Putamen (tissue), 1 donor: ENCODE results near the gene EIF1AD.
"Not testable (repeated sequence)": the region's sequence is repeated elsewhere in the genome, so short reads cannot be mapped to it uniquely, and the experiment has no call there.

Experiments
- DNase-seq: peaks from one replicate; pipeline ENCODE4 v3.0.0-alpha.2; 2016; ENCODE audit warnings: low spot score

EIF1AD gene, protein sequence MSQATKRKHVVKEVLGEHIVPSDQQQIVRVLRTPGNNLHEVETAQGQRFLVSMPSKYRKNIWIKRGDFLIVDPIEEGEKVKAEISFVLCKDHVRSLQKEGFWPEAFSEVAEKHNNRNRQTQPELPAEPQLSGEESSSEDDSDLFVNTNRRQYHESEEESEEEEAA

DNA sequence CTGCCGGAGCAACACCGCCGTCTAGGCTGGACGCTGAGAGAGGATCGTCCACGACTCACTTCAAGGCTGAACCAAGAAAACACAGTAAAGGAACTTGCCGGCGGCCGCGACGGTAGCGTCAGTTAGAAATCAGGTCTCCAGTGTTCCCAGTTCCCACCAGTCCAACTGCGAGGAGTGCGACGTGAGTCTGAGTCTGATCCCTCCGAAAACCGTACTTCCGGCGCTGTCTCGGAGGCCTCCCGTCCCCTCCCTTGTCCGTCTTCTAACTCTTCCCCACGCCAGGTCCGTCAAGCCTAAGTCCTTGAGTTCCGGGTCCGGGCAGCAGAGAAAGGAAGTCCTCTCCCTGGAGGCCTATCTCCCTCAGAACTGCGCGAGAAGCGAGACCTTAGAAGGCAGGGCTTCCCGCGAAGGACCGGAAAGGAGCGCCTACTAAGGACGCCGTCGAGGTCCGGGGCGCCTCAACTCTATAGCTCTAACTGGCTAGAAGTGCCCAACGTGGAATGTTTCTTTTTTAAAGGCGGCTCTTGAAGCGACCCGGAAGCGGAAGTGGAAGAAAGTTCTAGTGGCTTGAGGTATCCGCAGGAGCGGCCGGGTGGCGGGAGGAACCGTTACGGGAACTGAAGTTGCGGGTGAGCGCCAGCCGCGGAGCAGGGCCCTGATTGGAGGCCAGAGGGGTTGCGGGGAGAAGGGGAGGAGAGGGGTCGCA is at the start of gene EIF1AD, which contains the start of gene BANF1:
TSS of gene EIF1AD (minus strand) at position 216 of the 706 bp plus-strand sequence. CDS start 1,768 bp downstream, outside the sequence.
TSS of gene BANF1 (plus strand) at position 562 of the 706 bp plus-strand sequence. CDS start 748 bp downstream, outside the sequence.
- peak; percentile 97 for DNase-seq

DNA sequence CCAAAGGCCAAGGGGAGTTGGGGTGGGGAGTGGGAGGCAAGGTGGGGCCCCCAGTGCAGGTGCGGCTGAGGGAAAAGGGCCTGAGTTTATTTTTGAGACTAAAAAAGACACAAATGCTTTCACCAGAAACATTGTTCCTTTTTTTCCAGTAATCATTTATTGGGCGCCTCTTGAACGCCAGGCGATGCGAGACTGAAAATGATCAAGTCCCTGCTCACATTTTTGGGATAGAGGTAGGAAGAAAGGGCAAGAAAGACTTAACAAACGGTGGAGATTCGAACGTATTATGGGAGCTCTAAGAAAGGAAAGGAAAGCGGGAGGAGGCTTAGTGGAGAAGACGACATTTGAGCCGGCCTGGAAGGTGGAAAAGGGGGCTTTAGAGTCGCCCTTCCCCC is 49.4 kb upstream of the EIF1AD start:
- no peak for DNase-seq

DNA sequence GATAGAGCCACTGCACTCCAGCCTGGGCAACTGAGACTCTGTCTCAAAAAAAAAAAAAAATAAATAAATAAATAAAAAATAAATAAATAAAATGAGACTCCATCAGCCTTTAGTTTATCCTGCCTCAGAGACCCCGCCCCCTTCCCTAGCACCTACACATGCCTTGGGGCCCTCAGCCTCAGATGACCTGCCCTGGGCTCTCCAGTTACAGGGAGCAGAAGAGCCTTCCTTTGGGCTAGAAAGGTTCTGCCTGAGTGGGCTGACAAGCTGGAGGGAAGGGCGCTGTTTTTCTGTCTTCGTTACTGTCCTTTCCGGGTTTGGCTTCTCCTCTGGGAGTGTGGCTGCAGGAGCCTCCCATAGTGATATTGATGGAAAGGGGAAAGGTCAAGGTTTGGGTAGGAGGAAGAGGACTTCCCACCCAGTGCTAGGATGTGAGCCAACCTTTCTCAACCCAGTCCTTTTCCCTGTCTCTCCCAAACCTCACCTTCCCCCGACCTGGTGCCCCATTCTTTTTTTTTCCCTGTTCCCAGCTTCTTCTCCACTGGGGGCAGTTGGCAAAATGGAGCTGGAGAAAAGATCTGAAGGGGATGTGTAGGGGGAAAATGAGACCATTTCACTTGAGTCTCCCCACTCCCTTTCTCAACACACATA is 48.7 kb upstream of the EIF1AD start:
- DNase-seq, result no peak

DNA sequence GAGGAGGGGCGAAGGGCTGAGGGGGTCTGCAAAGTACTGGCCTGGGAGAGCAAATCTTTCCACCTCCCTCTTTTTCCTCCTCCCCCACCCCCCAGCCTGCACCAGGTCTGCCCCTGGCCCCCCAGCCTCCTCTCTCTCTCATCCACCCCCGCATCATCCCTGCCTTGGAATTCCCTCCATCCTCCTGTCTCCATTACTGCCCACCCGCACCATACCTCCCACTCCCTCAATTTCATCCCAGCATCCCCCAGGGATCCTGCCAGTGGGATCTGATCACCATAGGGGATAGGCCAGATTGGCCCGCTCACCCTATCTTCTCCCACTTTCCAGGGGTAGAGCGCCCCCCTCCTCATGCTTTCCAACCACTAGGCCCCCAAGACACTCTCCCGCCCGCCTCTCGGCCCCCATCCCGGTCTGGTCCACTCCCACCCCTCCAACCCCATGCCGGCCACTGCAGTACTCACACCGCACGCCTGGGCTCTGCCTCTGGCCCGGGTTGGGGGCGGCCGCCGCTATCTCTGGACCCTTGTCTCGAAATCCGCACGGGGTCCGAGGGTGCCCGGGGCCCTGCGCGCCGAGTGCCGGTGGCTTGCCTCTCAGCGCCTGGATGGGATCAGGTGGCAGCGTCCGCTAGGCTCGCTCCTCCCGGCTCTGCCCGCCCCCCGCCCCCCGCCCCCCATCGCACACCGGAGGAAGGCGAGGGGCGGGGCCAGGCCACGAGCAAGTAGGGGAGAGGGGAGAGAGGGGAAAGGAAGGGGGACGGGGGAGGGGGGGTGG is 46.8 kb upstream of the EIF1AD start, which contains the start of gene GAL3ST3:
TSS of gene GAL3ST3 (minus strand) at position 615 of the 777 bp plus-strand sequence. CDS start 3,746 bp downstream, outside the sequence.
- no peak for DNase-seq

DNA sequence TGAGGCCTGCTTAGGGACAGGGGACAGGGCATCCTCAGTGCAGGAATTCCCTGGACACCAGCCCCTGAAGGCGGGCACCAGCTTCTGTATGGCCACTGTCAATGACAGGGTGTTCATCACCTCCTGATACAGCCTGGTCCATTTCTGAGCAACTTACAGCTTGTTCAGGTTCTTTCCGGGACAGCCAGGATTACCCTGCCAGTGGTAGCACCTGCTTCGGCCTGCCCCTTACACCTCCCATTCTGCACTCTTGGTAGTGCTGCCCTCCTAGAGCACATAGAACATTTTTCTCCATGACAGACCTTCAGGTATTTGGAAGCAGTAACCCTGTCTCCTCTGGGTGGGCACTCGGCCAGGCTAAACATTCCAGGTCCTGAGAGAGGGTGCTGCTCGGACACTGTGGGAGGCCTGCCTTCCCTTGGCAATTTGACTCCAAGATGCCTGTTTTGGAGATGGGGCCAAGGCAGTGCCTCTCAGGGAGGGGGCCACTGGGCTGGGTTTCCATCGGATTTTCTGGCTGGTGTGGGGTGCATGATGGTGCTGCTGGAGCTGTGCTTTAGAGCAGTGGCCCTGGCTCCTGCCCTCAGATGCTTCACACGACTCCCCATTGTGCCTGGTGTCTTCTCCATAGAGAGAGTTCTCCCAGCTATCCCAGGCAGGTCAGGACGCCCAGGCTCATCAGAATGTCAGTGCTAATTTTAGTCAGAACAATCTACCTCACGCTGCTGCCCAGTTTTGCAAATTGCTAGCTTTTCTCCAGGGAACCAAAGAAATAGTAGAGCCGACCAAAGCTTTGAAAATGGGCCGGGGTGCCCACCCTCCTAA is 45.8 kb upstream of the EIF1AD start:
- no peak for DNase-seq

DNA sequence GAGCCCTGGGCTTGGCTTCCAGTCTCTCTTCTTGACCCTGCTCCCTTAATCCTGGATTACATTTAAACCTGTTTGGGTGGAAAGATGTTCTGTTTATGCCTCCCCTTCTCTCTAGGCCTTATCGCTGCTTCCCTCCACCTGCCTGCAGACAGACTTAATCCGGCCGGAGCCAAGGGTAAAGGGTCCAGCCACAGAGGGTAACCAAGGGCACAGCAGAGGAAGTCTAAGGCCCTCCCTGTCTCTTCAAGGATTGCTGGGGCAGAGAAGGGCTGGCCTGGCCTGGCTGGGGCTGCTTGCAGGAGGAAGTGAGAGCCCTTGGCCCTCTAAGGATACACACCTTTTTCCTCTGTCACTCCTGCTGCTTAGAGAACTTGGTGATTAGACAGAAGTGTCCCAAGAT is 44.9 kb upstream of the EIF1AD start:
- DNase-seq, result no peak

DNA sequence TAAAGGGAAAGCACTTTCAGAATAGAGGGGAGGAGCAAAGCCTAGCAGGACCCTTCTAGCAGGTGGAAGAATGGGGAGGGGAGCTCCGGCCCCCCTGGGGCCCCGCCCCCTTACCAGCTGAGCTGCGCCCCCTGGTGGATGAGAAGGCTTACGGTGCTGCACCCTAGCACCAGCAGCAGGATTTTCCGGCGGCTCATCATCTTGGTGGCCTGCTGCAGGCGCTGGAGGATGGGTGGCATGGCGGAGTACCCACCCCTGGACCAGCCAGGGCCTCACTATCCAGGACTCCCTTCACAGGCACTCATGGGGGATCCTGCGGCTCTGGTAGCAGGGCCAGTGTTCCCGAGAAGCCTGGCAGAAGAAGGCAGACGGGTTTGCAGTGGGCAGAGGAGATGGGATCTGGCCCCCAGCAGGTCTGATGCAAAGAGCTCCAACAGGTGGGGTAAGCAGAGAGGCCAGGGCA is 43.3 kb upstream of the EIF1AD start:
- DNase-seq, result peak; percentile 71

DNA sequence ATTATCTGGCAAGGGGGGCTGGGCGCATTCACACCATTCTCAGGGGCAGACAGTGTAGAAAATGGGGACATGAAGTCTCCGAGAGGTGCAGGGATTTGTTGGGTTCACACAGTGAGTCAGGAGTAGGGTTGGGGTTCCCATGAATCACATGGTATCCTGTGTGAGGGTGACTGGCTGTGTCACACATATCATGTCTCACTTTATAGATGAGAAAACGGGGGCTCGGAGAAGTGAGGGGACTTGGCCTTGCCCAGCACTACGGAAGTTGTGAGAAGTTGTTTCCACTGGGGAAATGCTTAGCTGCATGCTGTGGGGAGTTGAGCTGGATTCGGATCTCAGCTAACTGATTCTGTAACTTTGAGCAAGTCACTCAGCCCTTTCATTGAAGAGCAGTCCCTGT is 42.8 kb upstream of the EIF1AD start:
- no peak for DNase-seq

DNA sequence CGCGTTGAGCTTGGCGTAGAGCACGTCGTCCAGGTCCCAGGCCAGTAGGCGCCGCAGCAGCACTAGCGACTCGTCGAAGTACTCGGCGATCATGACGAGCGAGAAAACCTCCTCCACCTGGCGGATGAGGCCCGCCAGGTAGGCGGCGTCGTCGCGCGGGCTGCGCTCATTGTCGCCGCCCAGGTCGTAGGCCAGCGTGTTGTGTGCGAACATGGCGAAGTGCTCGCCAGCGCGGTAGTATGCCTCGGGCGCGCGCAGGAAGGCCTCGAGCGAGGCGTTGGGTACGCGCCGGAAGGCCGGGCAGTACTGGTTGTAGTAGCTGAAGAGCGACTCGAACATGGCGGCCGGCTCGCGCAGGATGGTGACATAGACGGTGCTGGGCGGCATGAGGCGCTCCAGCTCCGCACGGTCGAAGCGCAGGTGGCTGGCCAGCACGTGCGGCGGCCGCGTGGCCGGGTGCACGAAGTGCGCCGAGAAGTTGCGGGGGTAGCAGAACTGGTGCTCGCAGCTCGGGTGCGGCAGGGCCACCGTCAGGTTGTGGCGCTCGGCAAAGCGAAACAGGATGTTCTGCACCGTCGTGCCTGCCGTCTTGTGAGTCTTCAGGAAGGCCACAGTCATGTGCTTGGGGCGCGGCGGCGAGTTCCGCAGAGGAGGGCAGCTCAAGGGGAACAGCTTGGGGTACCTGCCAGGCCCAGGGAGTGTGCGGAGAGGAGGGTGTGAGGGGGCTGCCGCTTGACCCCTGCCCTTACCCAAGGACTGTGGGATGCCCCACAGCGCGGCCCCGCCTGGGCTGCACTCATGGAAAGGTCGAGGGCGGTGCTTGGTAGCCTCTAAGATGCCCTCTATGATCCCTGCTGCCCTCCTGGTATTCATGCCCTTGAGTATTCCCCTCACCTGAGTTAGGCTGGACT is 41.3 kb upstream of the EIF1AD start:
- DNase-seq, result no peak

DNA sequence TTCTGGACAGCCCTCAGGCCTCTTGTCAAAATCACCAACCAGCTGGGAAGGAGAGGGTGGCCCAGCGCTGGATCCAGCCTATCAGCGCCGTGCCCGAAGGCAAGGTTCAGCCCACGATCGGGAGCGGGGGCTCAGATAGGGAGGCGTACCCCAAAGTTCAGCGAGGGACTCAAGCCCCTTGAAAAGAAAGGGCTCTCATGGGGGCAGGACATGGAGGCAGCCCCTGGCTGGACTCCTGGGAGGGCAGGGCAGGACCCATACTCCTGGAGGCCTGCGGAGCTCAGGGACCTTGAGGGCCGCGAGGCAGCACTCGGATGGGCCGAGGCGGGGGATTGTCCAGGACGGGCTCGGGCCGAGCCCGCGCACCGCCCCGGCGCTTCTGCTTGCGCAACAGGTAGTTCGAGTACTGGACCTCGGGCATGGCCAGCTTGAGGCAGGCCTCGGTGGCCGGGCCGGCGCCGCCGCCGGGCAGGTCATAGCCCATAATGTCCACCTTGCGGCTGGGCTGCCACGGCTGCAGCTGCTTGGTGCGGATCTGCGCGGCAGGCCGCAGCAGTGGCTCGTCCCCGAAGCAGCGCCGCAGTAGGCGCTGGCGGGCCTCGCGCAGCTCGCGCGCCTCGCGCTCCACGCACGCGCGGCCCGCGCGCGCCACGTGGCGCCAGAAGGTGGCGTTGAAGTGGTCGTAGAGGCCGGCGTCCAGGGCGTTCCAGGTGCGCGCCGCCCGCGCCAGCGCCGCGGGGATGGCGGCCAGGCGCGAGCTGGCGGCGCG is 40.5 kb upstream of the EIF1AD start:
- no peak for DNase-seq

DNA sequence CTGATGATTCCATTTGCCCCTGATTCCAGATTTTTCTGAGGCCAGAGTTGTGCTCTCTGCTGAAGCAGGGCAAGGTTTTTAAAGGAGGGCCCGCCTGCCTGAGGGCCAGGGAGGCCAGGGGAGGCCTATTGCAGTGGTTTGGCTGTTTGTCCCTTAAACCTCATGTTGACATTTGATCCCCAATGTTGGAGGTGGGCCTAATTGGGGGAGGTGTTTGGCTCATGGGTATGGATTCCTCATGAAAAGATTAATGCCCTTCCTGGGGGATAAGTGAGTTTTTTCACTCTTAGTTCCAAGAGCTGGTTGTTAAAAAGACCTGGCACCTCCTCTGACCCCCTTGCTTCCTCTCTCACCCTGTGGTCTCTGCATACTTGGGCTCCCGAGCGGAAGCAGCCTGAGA is 37.8 kb upstream of the EIF1AD start:
- no peak for DNase-seq

DNA sequence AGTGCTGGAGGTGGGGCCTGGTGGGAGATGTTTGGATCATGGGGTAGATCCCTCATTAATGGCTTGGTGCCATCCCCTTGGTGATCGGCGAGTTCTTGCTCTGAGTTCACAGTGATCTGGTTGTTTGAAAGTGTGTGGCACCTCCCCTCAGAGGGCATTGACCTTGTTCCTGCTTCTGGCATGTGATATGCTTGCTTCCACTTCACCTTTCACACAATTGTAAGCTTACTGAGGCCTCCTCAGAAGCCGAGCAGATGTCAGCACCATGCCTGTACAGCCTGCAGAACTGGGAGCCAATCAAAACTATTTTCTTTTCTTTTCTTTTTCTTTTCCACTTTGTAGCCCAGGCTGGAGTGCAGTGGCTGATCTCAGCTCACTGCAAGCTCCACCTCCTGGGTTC is 35.4 kb upstream of the EIF1AD start:
- no peak for DNase-seq

DNA sequence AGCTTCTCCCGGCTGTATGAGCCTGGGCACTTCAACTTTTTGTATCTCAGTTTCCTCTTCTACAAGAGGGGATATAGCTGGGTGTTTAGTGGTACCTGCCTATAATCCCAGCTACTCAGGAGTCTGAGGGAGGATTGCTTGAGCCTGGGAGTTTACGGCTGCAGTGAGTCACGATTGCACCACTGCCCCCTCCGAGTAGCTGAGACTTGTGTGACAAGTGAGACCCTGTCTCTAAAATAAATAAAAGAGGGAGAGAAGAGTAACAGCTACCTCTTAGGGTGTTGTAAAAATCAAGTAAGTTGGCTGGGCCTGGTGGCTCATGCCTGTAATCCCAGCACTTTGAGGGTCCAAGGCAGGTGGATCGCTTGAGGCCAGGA is 34.4 kb upstream of the EIF1AD start:
- DNase-seq, result no peak

DNA sequence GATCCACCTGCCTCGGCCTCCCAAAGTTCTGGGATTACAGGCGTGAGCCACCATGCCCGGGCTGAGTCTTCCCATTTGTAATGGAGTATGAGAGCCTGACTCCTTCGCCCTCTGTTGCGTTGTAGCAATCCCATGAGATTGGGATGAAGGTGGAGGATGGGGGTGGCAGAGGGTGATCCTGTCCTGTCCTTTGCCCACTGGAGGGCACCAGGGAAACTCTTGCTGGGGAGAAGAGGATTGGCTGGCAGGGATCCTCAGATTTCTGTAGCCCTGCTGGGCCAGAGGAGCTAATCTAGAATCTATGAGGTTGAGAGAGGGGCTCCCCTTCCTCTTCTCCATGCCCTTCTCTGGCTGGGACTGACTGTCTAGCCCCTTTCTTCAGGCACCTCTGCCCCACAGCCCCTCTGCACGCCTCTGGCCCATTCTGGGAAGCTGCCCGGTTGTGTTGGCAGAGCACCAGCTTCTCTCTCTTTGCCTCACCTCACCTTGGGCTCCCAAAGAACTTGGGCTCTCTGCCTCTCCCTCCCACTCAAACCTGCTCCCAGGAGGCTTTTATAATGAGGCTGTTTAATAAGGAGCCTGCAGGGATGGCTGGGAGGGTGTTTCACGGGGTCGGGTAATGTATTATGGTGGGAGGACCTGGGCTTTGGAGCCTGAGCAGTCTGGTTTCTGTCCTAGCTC is 33.8 kb upstream of the EIF1AD start:
- peak; percentile 25 for DNase-seq

DNA sequence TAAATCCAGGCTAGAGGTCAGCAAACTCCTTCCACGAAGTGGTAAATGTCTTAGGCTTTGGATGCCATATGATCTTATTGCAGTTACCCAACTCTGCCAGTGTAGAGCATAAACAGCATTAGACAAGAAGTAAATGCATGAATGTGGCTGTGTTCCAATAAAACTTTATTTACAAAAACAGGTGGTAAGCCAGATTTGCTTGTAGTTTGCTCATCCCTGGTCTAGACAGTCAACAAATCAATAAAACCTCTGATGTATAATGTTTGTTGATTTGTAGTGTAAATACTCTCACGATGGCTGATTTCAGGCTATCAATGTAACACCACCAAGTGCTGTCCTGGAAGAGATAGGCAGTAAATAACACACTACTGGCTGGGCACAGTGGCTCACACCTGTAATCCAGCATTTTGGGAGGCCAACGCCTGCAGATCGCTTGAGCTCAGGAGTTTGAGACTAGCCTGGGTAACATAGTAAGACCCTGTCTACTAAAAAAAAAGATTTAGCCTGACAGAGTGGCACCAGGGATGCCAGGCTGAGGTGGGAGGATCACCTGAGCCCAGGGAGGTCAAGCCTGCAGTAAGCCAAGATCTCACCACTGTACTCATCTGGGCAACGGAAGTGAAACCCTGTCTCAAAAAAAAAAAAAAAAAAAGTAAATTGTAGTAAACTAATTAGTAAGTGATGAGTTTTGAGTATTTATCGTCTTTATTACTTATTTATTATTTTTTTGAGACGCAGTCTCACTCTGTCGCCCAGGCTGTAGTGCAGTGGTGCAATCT is 31.2 kb upstream of the EIF1AD start:
- no peak for DNase-seq

DNA sequence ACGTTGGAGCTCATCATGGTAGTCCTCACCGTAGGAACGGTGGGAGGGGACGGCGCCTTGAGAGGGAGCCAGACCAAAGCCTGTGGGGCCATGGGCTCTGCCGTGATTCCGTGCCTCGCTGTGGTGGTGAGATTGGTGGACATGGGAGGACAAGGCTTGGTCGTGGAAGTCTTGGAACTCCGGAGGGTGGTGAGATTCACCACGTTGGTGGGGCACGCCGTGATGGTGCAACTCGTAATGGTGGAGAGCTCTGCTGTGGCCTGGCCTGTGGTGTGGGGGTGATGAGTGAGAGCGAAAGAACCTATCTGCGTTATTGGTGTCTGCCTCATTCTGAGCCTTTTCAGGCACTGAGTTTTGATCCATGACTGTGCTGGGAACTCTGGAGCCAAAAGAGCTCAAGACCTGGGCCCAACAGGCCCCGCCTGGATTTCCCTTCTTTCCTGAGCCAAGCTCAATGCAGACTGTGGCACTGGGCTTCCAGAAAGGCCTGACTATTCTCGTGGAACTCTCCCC is 24.1 kb upstream of the EIF1AD start, which contains the start of gene CATSPER1:
TSS of gene CATSPER1 (minus strand) at position 463 of the 513 bp plus-strand sequence. CDS start at position 363, 100 bp downstream.
- no peak for DNase-seq

DNA sequence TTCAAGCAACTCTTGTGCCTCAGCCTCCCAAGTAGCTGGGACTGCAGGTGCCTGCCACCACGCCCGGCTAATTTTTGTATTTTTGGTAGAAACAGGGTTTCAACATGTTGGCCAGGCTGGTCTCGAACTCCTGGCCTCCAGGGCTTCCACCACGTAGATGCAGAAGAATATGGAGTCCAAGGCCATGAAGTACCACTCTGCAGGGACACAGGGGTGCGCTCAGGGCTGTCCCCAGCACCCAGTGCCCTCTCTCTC is 21.2 kb upstream of the EIF1AD start:
- DNase-seq, result not testable (repeated sequence)
